Measurements from ENCODE around the gene ZP1. TPM values are rescaled to one million over a fixed set of nuclear protein-coding genes. Genes with fewer than 3 reads are reported as not detected.
A peak's percentile ranks its signal among the peaks of the same experiment; 100 is the strongest.

The ZP1 gene
- total RNA-seq, 1 donor from 2014 or later = not detected

DNA sequence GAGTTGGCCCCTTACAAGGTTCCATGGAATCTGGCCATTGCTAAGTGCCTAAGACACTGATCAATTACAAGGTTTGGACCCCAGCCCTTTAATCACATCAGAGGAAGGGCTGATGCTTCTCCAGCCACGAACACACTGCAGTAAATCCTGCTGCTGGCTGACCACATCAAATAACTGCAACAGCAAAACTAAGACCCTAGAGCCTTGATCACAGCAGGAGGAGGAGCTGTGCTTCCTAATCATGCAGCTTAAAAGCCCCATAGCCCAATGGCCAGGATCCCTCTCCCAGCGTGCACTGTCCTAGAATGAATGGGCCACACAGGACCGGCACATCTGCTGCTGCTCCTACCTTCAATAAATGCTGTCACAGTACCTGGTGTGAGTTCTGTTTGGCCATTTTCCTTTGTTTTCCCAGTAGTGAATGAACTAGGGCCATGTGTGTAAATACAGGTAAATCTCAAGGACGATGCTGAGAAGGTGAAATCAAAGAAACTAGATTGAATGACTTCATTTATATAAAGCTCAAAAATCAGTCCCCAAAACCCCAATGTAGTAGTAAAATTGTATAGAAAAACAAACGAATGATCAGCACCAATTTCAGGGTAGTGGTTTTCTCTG lies 12.7 kb downstream of the ZP1 start:
- Mint-ChIP-seq H3K4me1 (ENCODE audit: low read depth, unreplicated experiment) (no peaks in the 10 kb centered on the region), H3K36me3 (ENCODE audit: unreplicated experiment) (no peaks in the 10 kb centered on the region), H3K27ac (ENCODE audit: unreplicated experiment) (no peak overlapping the region), H3K27me3 (ENCODE audit: unreplicated experiment) (peaks cover 2% of the 10 kb centered on the region), H3K4me3 (ENCODE audit: unreplicated experiment) (no peak overlapping the region), H3K9me3 (ENCODE audit: unreplicated experiment) (no peaks in the 10 kb centered on the region)
- TF ChIP-seq, protein P1, sequence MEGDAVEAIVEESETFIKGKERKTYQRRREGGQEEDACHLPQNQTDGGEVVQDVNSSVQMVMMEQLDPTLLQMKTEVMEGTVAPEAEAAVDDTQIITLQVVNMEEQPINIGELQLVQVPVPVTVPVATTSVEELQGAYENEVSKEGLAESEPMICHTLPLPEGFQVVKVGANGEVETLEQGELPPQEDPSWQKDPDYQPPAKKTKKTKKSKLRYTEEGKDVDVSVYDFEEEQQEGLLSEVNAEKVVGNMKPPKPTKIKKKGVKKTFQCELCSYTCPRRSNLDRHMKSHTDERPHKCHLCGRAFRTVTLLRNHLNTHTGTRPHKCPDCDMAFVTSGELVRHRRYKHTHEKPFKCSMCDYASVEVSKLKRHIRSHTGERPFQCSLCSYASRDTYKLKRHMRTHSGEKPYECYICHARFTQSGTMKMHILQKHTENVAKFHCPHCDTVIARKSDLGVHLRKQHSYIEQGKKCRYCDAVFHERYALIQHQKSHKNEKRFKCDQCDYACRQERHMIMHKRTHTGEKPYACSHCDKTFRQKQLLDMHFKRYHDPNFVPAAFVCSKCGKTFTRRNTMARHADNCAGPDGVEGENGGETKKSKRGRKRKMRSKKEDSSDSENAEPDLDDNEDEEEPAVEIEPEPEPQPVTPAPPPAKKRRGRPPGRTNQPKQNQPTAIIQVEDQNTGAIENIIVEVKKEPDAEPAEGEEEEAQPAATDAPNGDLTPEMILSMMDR (IDR thresholded peaks at IDR 0.05; ENCODE audit: partially characterized antibody, unreplicated experiment) = no peak
- DNase-seq = no peak

DNA sequence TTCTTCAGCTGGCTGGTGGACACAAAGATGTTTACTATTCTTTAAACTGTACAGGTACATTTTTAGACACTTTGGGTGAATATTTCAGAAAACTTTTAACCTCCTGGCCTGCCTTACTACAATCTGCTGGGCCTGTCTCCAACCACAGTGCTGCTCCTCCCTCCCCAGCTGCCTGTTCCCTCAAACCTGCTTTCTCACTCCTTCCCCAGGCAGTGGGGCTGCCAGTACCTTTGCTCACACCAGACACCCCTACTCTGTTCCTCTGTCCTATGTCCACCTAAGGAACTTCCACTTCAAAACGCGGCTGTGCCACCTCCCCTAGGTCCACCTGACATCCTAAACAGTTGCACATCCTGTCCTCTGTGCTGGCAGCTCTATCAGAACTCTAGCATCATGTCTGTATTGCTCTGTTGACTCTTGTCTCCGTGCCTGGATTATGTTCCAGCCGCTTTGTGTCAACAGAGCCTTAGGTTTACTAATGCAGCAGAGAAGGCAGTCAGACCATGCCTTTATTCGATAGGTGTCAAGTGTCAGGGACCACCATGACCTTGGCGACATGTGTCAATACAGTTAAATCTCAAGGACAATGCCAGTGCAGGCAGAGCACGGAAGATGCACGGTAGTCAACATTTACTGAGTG lies 13.4 kb downstream of the ZP1 start:
- H3K27me3 Mint-ChIP-seq (ENCODE audit: unreplicated experiment) = peaks cover 2% of the 10 kb centered on the region
- DNase-seq = no peak
- H3K36me3 Mint-ChIP-seq (ENCODE audit: unreplicated experiment) = no peaks in the 10 kb centered on the region
- peak overlapping the region; percentile 53 for H3K27ac Mint-ChIP-seq (ENCODE audit: unreplicated experiment)
- H3K4me1 Mint-ChIP-seq (ENCODE audit: low read depth, unreplicated experiment) = no peaks in the 10 kb centered on the region
- no peak overlapping the region for H3K4me3 Mint-ChIP-seq (ENCODE audit: unreplicated experiment)
- TF ChIP-seq, protein P1 (IDR thresholded peaks at IDR 0.05; ENCODE audit: partially characterized antibody, unreplicated experiment) = no peak
- H3K9me3 Mint-ChIP-seq (ENCODE audit: unreplicated experiment) = no peaks in the 10 kb centered on the region

DNA sequence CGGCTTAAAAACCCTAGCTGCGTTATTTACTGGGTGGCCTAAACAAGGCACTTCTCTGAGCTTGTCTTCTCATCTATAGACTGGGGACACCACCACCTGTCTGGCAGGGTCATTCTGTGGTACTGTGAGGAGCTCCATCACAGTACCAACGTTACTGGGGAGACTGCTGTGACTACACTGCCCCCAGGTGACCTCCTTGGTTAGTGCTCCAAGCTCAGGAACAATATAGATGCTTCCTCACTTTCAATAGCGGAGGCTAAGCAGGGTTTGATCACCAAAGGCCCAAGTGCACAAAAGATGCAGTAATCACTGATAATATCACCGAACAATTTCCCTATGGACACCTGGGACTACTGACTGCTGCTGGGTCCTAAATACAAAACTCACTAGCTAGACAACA lies 20.2 kb downstream of the ZP1 start:
- Mint-ChIP-seq H3K27ac (ENCODE audit: unreplicated experiment) (no peak overlapping the region), H3K27me3 (ENCODE audit: unreplicated experiment) (no peaks in the 10 kb centered on the region), H3K36me3 (ENCODE audit: unreplicated experiment) (no peaks in the 10 kb centered on the region), H3K4me1 (ENCODE audit: low read depth, unreplicated experiment) (peaks cover 14% of the 10 kb centered on the region), H3K4me3 (ENCODE audit: unreplicated experiment) (no peak overlapping the region), H3K9me3 (ENCODE audit: unreplicated experiment) (peaks cover 3% of the 10 kb centered on the region)
- peak; percentile 69 for DNase-seq
- TF ChIP-seq, protein P1 (IDR thresholded peaks at IDR 0.05; ENCODE audit: partially characterized antibody, unreplicated experiment) = peak; percentile 32

DNA sequence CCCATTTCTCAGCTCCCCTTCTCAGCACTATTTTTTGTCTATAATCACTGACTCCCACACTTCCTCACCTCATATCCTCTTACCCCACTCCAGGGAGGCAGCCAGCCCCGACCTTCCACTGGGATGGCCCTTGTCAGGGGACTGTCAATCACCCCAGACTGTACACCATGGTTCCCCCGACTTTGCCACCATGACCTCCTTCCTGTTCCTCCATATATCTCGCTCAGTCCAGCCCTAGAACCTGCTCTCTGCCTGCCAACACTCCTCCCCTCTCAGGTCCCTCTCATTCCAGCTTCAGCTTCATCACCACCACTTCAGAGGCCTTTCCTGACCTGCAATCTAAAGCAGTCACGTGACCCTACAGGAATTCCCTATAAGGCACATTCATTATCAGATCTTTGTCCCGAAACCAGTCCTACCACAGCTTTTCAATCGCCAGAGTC lies 22.5 kb downstream of the ZP1 start:
- Mint-ChIP-seq H3K36me3 (ENCODE audit: unreplicated experiment) (no peaks in the 10 kb centered on the region), H3K27me3 (ENCODE audit: unreplicated experiment) (no peaks in the 10 kb centered on the region), H3K9me3 (ENCODE audit: unreplicated experiment) (peaks cover 3% of the 10 kb centered on the region), H3K4me3 (ENCODE audit: unreplicated experiment) (no peak overlapping the region), H3K27ac (ENCODE audit: unreplicated experiment) (no peak overlapping the region), H3K4me1 (ENCODE audit: low read depth, unreplicated experiment) (peaks cover 14% of the 10 kb centered on the region)
- no peak for DNase-seq
- TF ChIP-seq, protein P1 (IDR thresholded peaks at IDR 0.05; ENCODE audit: partially characterized antibody, unreplicated experiment) = no peak

DNA sequence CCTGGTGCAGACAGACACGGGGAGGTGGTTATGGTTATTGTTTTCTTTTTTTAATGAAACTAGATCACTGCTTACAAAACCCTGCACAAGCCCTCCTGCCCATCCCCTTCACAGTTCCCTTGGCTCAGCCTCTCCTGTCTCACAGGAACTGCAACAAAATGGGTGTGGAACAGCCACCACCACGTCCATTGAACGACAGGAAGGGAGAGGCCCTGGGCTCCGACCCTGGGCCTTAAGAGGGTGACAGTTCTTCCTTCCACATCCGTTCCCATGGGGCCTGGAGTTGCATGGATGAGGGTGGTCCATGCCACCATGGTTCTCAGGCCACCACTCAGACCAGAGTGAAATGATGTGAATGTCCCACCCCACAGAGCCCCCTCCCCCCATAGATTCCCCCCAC lies 23.4 kb downstream of the ZP1 start:
- TF ChIP-seq, protein P1 (IDR thresholded peaks at IDR 0.05; ENCODE audit: partially characterized antibody, unreplicated experiment) = no peak
- Mint-ChIP-seq H3K4me1 (ENCODE audit: low read depth, unreplicated experiment) (peaks cover 14% of the 10 kb centered on the region), H3K27ac (ENCODE audit: unreplicated experiment) (no peak overlapping the region), H3K9me3 (ENCODE audit: unreplicated experiment) (peaks cover 3% of the 10 kb centered on the region), H3K27me3 (ENCODE audit: unreplicated experiment) (no peaks in the 10 kb centered on the region), H3K4me3 (ENCODE audit: unreplicated experiment) (no peak overlapping the region), H3K36me3 (ENCODE audit: unreplicated experiment) (no peaks in the 10 kb centered on the region)
- no peak for DNase-seq
